HUDEP-2 (cell line): ENCODE results near the gene FIBP.

ENCODE experiments used
- DNase-seq, 76 experiments: peaks; one replicate each; lab custom pipeline; 2025; ENCODE audit not compliant: unreplicated experiment in 76 of 76; lab: John Stamatoyannopoulos, UW

FIBP gene

DNA sequence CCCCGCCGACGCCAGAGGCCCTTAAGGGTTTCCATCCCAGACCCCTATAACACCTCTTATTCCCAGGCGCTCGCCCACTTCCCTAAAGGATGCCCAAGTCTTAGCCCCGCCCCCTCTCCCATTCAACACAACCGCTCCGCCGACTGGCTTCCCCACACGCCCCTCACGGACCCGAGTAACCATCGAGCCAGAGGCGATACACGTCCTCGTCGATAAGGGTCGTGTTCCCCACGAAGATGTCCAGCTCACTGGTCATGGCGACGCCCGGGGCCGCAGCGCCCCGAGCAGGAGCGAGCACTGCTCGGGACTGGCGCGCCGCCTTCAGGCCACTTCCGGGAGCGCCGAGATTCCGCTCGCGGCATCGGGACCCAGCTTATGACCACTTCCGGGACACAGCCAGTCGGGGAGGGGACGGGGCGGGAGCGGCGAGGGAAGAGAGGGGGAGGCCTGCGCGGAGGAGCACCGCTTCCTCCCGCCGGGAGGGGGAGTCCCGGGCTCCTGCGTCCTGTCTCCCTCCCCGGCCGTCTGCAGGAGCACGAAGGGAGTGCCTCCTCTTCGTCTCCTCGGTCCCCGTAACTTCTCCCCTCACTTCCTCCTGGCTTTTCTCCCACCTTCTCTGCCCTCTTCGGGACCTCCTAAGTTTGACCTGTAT, at the start of gene FIBP:
FIBP (minus strand) TSS at position 309 of the 652 bp plus-strand sequence; CDS start at position 256, 53 bp downstream.
- DNase-seq, result peak; percentile 23 to 98 (median 93)

DNA sequence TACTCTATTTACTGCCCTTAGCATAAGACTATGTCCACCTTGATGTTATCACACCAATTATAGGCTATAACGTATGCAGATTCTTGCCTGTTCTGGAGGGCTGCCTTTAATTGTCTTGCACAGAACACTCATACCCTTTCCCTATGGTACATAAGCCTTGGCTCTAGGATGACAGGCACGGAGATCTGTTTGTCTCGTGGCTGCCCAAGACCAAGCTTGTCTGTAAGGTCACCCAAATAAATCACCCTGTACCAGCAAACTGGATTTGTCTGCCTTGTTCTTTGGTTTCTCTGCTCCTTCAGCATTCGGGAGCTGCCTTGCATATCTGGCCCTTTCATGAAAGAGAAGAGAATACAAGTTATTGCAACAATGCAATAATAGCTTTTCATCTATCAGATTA, 49.5 kb upstream of the FIBP start:
- DNase-seq, result no peak

DNA sequence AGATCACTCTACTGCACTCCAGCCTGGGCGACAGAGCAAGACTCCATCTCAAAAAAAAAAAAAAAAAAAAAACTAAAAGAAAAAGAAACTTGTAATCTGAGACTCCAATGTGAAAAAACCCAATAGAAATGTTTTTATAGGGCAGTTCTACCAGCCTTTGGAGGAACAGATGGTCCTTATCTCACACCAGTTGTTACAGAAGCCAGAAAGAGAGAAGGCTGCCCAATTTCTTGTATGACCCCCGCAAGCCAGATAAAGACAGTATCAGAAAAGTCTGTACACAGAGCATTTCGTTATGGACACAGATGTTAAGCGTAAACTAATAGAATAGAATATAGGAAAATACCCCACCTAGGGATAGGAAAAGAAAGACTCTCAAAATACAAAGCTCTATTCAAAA, 45.7 kb upstream of the FIBP start:
- peak in 55 of 76 experiments; percentile 12 to 88 (median 59) for DNase-seq

DNA sequence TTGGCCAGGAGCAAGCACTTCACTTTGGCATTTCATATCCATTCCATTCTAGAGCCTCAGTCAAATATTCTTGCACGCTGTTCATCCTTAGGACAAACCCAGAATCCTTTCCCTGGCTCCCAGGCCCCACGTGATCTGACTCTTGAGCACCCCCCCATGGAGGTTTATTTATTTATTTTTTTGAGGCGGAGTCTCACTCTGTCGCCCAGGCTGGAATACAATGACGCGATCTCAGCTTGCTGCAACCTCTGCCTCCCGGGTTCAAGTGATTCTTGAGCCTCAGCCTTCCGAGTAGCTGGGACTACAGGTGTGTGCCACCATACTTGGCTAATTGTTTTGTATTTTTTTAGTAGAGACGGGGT, 44.3 kb upstream of the FIBP start:
- DNase-seq, result peak in 11 of 76 experiments; percentile 5 to 26 (median 11)

DNA sequence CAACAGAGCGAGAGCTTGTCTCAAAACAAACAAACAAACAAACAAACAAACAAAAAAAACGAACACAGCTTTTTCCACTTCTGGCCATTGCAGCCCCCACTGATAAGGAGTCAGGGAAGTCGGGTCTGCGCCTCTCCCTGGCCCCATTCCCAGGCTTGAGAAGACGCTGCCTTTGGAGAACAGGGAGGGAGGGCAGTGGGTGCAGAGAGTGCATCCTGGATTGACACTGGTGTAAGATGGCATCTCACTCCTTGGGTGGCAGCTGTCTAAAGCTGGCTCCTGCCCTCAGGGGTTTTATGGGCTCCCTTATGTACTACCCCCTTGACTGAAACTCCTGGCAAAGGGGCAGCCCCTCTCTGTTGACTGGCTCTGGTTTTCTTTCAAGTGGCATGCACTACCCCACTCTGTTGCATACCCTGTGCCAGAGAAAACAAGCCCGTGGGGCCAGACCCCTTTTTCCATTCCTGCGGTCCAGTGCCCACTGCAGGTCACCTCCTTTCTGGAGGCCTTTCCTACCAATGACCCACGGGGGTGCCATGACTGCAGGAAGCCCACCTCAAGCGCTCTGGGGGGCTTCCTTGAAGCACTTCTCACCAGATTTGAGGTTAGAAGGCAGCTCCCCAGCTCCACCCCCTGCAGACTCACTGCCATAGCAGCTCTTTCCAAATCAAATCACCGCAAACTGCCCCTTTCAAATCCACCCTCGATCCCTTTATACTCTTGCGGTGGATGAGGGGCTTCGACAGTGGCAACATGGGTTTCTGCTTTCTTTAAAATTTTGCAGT, 43.7 kb upstream of the FIBP start:
- no peak for DNase-seq

DNA sequence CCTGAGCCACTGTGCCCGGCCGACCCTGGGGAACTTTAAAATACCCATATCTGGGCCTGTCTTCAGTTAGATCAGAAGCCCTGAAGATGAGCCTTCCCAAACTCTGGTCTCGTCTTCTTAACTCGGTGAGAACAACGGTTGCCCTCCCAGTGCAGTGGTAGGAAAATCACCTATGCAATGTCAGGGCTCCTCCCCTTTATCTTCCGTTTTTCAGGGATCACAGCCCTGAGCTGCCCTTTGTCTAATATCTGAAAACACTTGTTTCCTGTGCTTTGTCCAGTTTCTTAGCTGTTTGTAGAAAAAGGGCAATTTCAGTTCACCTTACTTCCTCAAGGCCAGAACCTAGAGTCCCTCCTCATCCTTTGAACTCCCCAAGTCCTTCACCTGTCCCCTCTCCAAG, 40.4 kb upstream of the FIBP start:
- DNase-seq, result peak in 3 of 76 experiments; percentile 7 to 25 (median 14)

DNA sequence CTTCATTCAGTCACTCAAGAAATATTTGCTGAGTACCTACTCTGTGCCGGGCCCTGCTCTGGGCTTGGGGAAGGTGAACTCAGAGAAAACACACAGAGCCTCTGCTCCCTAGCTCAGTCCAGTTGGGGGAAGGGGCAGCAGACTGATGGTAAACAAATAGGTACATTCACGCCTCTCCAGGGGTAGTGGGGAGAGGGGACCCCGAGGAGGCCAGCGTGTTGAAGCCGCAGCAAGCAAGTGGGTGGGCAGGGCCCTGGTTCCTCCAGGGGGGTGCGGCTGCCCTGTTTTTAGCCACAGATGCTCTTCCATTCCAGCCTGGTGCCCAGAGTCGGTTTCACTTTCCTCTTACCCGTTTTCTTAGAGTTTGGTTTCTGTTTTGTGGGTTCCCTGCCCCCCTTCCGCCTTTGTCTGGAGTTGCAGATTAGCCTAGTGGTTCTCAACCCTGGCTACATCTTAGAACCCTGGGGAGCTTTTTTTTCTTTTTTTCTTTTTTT, 39.7 kb upstream of the FIBP start:
- peak in 33 of 76 experiments; percentile 9 to 76 (median 37) for DNase-seq

DNA sequence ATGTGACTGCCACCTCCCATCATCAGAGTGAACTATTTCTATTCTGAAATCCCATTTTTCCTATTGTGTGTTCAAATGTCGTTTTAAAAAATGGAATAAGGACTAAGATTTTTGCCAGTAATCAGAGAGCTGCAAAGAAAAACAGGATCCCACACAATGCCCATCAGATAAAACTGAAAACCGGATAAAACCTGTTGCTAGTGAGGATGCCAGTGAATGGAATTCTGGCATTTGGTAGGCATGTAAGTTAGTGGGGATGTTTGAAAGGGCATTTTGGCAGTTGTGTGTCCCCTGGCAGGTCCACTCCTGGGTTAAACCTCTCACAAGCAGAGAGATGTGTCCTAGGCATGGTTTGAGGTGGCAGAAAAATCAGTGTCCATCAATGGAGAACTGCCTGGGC, 37.1 kb upstream of the FIBP start:
- no peak for DNase-seq

DNA sequence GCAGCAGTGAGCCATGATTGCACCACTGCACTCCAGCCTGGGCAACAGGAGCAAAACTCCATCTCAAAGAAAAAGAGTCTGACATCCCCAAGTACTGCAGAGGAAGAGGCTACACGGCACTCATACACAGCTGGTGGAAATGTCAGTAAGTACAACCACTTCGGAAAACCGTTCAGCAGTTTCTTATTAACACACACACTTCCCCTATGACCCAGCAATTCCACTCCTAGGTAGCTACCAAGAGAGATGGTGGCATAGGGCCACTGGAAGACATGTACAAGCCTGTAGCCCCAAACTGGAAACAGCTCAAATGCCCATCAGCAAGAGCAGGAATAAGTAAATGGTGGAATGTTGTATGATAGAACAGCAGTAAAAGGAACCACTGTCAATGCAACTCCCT, 34.3 kb upstream of the FIBP start:
- no peak for DNase-seq

DNA sequence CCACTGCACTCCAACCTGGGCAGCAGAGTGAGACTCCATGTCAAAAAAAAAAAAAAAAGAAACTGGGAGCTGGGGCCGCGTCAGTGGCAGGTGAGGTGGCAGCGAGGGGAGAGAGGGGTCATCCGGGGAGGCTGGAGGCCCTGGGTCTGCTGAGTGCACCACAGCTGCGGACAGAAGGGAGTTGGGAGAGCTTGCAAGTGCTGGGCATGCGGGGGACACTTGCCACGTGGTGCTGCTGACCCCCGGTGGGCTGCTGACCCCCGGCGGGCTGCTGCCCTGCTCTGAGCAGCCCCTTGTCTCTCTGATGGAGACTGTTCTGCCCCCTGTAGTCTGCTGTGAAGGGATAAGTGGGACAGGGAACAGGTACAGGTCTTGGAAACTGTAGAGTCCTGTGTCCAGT, 33.6 kb upstream of the FIBP start:
- DNase-seq, result no peak

DNA sequence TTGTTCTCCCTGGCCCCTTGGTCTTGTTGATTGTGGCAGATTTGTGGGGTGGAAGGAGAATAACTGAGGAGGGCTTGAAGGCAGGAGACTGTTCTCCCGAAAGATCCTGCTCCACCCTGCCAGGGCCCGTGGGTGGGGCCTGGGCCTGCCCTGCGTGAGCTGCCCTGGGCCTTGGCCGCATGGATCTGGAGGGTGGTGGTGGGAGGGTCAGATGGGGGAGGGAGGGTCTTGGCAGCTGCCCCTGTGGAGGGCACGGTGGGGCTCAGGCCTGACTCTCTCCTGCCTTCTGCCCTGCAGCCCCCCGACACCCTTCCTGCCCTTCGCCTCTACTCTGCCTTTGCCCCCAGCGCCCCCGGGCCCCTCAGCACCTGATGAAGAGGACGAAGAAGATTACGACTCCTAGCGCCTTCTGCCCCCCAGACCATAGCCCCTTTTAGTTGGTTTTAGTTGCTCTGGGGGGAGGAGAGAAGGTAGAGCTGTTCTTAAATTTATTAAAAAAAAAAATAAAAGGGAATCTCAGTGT, 32.8 kb upstream of the FIBP start:
- peak in 1 of 76 experiments; percentile 21 for DNase-seq

DNA sequence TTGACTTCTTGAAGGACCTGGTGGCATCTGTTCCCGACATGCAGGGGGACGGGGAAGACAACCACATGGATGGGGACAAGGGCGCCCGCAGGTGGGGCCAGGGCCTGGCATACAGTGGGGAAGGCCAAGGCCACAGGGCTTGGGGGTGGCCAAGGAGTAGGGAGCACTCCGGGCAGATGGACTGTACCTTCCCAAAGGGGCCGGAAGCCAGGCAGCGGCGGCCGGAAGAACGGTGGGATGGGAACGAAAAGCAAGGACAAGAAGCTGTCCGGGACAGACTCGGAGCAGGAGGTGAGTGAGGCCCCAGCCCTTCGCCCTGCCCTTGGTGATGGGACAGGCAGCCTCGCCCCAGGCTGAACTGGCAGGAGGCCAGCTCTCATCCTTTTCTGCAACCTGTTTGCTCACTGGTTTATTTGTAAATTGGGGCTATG, 32.1 kb upstream of the FIBP start:
- peak in 17 of 76 experiments; percentile 6 to 46 (median 14) for DNase-seq

DNA sequence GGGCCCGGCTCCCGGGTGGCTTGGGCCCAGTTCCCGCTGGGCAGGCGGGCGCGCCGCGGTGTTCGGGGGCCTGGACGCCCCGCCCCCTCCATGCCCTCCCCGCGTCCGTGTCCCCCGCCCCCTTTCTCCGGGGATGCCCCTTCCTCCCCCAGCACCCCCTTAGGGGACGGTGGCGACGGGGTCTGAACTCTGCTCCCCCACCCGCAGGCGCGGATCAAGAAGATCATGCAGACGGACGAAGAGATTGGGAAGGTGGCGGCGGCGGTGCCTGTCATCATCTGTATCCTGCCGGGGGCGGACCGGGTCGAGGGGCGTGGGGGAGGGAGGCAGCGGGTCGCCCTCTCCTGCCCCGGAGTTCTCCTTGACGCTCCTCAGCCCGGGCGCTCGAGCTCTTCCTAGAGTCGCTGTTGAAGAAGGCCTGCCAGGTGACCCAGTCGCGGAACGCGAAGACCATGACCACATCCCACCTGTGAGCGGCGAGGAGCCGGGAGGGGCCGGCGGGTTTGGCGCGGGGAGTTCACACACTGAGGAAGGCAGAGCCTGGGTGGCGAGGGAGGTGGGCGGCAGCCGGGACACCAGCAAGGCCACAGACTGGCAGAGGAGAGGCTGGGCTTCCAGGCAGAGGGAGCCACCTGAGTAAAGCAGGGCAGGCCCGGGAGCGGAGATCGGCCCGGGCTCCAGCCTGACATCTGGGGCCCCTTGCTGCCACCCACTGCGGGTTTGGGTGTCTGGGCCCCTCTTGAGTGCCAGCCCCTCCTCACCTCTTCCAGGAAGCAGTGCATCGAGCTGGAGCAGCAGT, 31.5 kb upstream of the FIBP start:
- peak in 9 of 76 experiments; percentile 16 to 51 (median 36) for DNase-seq

DNA sequence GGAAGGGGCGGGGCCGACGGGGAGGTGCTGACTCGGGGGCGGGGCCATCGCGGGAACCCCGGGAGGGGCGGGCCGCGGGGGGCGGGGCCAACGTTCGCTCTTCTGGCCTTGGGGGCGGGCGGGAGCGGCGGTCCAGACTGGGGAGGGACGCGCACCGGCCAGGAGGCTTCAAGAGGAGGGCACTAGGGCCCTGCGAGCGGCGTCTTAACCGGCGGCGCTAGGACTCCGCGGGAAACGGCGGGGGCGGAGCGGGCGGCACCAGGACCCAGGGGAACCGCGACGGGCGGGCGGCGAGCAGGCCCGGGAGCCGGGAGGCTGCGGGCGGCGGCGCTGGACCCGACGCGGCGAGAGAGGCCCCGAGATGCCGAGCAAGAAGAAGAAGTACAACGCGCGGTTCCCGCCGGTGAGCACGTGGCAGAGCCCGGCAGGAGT, 30.9 kb upstream of the FIBP start, which contains the start of gene DRAP1:
DRAP1 (plus strand) TSS at position 286 of the 432 bp plus-strand sequence; CDS start at position 362, 76 bp downstream.
- peak in 75 of 76 experiments; percentile 61 to 99 (median 97) for DNase-seq

DNA sequence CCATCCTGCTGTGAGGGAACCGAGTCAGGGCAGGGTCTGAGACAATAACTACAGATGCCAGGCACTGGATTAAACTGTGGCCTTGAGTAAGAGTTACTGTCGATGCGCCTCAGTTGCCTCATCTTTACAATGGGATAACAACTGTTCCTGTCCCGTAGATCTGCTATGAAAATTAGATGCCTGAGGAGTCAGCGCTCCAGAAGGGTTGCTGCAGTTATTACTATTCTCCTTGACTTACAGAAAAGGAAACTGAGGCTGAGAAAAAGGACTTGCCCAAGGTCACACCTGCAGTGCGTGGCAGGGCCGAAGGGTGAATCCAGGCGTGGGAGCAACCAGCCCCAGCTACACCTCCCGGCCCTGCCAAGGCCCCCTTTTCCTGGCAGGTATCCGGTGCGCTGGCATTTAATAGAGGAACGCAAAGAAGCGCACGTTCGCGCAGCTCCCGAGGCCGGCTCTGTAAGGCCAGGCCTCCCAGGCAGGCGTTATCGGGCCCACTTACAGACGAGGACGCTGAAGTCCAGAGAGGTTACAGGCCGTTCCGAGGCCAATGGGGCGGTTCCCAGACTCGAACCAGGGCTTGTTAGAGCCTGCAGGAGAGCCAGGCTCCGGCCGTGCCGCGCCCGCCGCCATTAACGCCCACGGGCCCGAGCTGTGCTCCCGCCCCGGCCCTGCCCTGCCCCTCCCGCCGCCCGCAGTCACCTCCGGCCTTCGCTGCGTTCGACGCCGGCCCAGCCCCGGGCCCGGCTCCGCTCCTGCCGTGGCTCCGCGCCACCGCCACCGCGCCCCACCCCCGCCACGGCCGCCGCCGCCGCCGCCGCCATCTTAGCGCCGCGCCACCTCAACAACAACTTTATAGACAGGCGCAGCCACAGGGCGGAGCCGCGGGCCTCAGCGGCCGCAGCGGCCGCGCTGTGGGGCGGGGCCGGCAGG, 30.2 kb upstream of the FIBP start, which contains the start of gene C11orf68:
C11orf68 (minus strand) TSS at position 852 of the 930 bp plus-strand sequence; CDS start at position 821, 31 bp downstream.
- peak in 26 of 76 experiments; percentile 39 to 75 (median 54) for DNase-seq

DNA sequence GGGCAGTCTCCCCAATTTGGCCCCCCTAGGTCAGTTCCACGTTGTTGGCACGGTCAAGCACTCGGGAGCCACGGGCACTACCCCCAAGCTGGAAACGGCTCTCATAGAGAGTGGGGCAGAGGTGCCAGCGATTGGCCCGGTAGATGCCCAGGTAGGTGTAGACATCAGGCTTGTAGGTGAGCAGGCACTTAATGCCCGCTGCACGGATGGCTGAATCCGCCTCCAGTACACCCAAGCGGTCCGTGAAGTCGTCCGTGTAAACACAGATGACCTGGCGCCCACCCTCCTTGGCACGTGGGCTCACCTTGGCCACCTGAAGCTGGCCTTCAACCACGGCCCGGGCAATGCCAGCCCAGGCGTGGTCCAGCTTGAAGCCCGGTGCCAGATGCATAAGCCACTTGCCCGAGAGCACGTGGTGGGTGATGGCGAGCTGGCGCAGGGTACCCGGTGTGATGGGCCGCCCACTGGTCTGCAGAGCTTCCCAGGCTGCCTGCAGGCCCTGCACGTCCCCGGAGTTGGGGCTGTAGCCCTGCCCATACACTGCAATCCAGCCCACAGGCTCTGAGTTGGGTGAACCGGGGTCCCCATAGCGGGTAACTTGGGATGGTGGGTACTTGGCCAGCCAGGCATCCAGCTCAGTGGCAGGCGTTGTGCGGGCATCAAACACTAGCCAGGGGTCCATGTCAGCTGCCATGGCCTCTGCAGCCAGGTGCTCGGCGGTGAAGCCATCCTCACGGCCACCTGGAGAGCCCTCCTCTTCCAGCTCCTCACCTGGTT, 29.4 kb upstream of the FIBP start:
- no peak for DNase-seq

DNA sequence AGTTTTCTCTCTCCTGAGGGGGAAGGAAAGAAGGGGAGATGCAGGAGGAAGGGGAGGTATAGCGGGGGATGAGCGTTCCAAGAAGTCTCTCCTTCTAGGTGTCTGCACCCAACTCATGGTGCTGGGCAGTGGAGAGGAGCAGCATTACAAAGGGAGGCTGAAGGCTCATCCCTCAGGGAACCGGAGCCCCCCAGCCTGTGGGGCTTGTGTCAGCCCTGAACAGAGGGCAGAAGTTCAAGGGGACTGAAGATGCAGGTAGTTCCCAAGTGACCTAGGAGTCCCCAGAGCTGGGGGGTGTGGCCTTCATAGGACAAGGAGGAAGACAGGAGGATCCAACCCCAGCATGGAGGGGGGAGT, 28.8 kb upstream of the FIBP start:
- no peak for DNase-seq

DNA sequence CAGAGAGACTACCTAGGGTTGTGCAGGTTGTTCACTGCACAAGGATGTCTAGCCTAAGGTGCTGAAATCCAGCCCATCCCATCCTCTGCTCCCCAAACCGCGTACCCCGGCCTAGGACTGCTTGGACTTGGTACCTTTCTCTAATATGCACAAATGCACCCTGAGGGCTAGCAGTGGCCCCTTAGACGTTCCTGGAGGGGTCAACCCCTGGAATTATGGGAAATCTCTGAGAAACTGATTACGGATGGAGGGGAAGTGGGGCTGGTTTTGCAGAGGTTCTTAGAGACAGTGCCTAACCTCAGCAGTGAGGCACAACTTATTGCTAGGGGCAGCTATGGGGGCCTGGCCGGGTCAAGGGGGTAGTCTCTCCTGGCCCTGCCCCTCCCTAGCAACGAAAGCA, 28.1 kb upstream of the FIBP start:
- DNase-seq, result no peak

DNA sequence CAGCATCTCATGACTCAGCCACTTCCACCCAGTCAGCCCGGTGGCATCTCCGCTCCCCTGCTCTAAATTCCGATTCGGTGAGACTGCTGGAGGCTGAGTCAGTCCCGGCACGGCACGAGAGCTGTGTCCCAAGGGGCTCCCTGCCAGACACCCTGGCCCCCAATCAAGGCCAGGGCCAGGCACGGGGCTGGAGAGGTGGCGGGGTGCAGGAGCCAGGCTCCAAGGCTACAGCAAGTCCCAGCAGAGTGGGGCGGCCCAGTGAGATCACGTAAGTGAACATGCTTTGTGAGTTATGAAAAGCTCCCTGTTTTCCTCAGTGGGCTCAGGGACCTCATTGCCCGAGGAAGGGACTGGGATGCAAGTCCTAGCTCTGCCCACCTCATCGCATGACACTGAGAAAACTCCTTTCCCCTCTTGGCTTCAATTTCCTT, 27.6 kb upstream of the FIBP start:
- peak in 1 of 76 experiments; percentile 24 for DNase-seq
